Pons (tissue), 1 donor: ENCODE data around the gene STAT1.
"Not testable (repeated sequence)": the region's sequence is repeated elsewhere in the genome, so short reads cannot be mapped to it uniquely, and the experiment has no call there.

Experiments used
- DNase-seq: peaks from one replicate; pipeline ENCODE4 v3.0.0-alpha.2; 2016; ENCODE audit warnings: low spot score

The STAT1 gene

DNA sequence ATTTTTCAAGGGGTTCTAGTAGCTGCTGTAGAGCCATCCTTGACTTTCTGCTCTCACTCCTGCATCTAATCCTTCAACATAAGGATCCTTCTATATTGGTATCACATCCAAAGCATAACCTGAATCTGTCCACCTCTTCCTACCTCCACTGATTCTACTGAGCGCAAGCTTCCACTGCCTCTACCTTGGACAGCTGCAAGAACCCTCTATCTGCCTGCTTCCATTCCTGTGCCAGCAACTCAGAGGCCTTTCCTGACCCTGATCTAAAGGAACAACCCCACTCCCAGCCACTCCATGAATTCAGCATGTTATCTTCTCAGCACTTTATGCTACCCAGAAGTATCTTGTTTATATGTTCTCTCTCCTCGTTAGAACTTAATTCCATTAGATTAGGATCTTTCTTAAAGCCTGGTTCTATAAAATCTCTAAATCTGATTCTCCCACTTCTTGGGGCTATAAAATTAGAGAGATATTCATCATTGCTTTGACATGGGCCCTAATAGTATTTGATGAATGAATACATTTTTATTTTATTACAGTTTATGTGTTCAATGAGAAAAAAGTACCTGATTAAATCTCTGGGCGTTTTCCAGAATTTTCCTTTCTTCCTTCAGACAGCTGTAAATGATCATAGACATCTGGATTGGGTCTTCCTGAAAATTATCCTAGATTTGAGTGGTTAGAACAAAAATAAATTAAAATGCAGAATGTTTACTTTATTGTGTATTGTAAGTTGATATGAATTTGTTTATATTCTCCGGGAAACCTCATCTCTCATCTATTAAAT lies 6.8 kb downstream of the STAT1 start:
- no peak for DNase-seq

- no peak for DNase-seq
Observed at GRCh38 chr2:191006297-191006696, 7.7 kb downstream of the STAT1 start.

DNA sequence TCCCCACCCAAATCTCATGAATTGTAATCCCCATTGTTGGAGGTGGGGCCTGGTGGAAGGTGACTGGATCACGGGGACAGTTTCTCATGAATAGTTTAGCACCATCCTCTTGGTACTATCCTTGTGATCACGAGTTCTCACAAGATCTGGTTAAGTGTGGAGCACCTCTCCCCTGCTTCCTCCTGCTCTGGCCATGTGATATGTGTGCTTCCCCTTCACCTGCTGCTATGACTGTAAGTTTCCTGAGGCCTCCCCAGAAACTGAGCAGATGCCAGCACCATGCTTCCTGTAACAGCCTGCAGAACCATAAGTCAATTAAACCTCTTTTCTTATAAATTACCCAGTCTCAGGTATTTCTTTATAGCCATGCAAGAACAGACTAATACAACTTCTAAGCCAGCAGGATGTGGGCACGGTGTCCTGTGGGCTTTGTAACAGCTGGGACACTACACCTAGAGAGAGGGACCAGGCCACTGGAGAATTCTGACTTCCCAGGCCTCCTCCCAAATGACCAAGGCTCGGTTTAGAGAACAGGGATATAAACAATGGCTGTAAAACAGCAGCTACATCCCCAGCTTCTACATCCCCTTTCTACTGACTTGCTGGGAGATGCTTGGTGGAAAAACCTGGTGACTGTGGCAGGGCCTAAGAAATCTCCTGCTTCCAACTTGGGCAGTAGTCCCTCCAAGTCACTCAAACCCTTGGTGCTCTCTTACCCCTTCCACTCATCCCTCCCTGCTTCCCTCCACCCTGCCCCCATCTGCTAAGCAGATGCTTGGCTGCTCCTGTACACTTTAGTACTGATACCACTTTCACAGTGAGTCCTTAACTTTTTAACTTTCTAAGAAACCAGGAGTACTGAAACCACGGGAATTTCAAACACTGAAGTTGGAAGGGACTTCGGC lies 10.3 kb downstream of the STAT1 start:
- DNase-seq: no peak

DNA sequence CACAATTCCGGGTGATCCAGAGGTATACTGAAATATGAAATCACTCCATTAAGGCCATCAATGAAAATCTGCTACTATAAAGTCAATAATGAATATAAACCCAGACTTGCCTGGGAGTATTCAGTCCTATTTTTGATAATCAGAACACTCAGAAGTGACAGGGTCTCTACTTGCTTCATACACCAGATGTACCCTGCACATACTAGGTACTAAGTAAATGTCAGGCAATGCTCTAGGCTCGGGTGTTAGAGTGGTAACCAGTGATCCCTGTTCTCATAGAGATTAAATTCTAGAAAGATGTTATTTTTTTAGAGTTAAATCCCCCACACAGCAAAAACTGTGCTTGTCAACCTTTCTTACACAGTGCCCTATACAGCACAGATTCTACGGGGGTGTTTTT lies 12.3 kb downstream of the STAT1 start:
- no peak for DNase-seq

GRCh38 chr2:191001032-191001431 lies 12.9 kb downstream of the STAT1 start:
- no peak for DNase-seq

DNA sequence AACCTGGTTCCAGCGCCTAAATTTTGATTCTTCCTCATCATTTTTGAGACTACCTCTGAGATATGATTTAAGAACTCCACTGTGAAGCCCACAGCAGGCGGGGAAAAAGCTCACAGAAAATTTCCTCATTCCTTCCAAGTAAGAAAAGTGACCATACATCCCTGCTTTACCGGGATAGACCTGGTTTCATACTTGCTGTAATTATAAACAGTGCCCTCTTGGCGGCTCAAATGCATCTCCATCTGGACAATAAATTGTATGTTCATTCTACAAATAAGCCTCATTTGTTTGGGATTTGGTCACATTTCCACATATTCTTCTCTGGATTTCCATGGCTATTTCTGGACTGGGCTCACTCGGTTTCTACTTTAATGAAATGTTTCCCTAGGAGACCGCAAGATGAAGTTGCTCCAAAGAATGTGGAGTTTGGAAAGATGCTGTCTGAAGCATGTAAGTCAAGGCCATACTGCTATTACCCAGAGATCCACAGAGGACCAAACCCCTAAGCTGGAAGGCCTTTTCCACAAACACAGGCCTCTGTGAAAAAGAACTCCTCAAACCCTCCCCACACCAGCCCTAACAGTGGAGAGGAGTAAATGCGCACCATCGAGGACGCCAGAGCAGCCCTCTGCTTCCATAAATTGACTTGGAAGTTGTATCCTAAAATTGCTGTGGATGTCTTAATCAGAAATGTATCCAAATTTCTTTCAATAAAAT lies 13.9 kb downstream of the STAT1 start:
- DNase-seq: no peak

- no peak for DNase-seq
Observed at GRCh38 chr2:190999058-190999457, 14.9 kb downstream of the STAT1 start.

- no peak for DNase-seq
Observed at GRCh38 chr2:190997526-190998113, 16.4 kb downstream of the STAT1 start.

DNA sequence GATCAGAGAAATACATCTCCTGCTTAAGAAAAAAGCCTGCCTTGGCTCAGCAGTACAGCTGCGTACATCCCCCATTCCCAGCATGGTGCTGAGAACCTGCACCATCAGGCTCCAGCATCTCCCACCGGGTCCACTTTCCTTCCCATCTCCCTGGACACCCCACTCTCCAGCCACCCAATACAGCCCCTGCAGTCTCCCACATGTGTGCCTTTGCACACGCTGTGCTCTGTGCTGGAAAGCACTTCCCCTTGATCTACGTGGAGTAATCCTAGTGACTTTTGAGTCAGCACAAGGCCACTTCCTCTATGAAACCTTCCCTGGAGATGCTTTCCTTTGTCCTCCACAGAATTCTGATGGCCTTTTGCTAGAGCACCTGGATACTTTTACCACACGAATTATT lies 17.0 kb downstream of the STAT1 start:
- no peak for DNase-seq

DNA sequence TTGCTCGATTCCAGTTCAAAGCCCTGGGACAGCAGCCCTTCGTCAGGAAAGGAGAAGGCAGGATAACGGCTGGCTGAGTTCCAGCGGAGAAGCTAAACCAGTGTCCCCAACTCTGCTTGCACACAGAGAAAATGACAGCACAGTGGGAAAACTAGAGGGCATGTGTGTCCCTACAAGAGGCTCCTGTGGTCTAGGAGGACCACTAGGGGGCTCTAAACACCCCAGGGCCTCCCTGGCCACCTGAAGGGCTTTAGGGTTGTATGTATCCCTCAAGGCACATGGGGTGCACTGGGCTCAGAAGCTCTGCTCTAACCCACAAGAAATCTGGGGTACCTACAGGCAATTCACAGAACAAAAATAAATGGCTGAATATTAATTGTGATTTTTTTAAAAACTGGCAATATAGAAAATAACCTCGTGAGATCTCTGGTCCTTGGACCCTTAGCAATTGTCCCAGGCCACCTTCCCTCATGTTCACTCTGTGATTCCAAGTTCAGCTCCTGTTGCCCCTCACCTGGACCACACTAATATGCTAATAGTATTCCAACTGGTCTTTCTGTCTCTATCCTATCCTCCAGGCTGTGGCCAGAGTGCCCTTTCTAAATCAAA lies 17.5 kb downstream of the STAT1 start:
- DNase-seq: no peak

DNA sequence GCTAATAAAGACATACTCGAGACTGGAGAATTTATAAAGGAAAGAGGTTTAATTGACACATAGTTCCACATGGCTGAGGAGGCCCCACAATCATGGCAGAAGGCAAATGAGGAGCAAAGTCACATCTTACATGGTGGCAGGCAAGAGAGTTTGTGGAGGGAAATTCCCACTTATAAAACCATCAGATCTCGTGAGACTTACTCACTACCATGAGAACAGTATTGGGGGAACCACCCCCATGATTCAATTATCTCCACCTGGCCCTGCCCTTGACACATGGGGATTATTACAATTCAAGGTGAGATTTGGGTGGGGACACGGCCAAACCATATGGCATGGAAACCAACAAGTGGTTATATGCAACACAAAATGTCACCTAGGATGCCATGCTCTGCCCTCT lies 18.7 kb downstream of the STAT1 start:
- not testable (repeated sequence) for DNase-seq

- DNase-seq: no peak
Observed at GRCh38 chr2:190994148-190994547, 19.8 kb downstream of the STAT1 start.

DNA sequence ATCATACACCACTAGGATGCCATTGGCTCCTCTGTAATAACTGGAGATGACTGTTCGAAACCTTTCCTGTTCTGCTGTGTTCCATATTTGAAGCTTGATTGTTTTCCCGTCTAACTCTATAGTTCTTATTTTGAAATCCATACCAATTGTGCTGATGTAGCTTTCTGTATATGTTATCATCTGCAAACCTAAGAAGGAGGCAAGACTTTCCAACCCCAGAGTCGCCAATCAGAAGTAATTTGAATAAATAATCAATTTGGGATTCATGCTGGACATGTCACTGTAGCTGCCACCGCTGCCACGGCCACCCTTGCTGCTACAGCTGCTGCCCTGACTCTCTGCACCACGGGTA lies 20.7 kb downstream of the STAT1 start:
- no peak for DNase-seq

GRCh38 chr2:190990132-190990531 lies 23.8 kb downstream of the STAT1 start:
- DNase-seq: no peak

GRCh38 chr2:190988910-190989309 lies 25.1 kb downstream of the STAT1 start:
- no peak for DNase-seq

DNA sequence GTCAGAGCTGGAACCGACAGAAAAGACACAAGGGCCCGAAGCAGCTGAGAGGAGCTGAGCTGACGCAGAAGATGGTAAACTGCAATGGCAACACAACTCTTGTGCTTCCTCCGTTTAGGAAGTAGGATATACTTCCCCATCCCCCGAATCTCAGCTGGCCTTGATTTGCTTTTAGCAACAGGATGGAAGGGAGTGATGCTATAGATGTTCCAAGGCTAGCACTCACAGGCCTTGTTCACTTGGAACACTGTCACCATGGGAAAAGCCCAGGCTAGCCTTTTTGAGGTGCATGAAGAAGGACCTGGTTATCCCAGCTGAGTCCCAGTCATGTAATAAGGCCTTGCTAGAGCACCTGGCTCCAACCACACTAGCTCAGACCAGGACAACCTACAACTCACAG lies 26.0 kb downstream of the STAT1 start:
- no peak for DNase-seq

- no peak for DNase-seq
Observed at GRCh38 chr2:190987116-190987515, 26.9 kb downstream of the STAT1 start.

GRCh38 chr2:190986221-190986953 lies 27.6 kb downstream of the STAT1 start:
- no peak for DNase-seq

DNA sequence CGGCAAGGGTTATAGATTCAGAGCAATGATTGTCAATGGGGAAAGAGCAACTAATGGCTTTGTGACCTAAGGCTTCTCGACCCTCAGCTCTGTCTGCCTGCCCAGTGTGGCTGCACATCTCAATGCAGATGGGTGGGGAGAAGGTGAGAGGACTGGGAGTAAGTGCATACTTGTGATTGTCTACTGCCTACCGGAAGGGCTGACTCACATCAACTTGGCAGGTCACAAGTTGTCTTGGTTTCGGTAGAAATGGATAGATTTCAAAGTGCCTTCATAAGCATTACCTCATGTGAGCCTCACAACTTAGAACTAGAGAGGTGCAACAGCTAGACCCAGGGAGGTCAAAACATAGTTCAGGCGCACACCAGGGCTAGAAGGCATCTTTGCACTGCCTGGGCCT lies 29.4 kb downstream of the STAT1 start:
- DNase-seq: no peak

GRCh38 chr2:190982262-190983034 lies 31.5 kb downstream of the STAT1 start:
- no peak for DNase-seq
